NCI-H345 treated with DMSO at 0.1 percent for 48 hours (cell line): ENCODE measurements around the gene G3BP1.
"Not testable (repeated sequence)": the region's sequence is repeated elsewhere in the genome, so short reads cannot be mapped to it uniquely, and the experiment has no call there.

Source experiments
- DNase-seq: peaks from one replicate; lab custom pipeline; 2025; ENCODE audit not compliant: unreplicated experiment; lab: John Stamatoyannopoulos, UW

The G3BP1 gene

GRCh38 chr5:151771259-151772028 lies at the start of gene G3BP1:
TSS of gene G3BP1 (plus strand) at chr5:151771954. CDS start at chr5:151786621, 14,667 bp downstream.
- peak; percentile 100 for DNase-seq

- DNase-seq = no peak
Observed at GRCh38 chr5:151722546-151722945, 49.2 kb upstream of the G3BP1 start.

GRCh38 chr5:151724360-151724759 lies 47.4 kb upstream of the G3BP1 start:
- DNase-seq = no peak

- DNase-seq = not testable (repeated sequence)
Observed at GRCh38 chr5:151729597-151729996, 42.2 kb upstream of the G3BP1 start.

- DNase-seq = no peak
Observed at GRCh38 chr5:151730381-151730780, 41.4 kb upstream of the G3BP1 start.

GRCh38 chr5:151733358-151734063 lies 38.2 kb upstream of the G3BP1 start:
- no peak for DNase-seq

- DNase-seq = no peak
Observed at GRCh38 chr5:151734064-151734408, 37.7 kb upstream of the G3BP1 start.

- no peak for DNase-seq
Observed at GRCh38 chr5:151735646-151736045, 36.1 kb upstream of the G3BP1 start.

GRCh38 chr5:151737431-151737830 lies 34.3 kb upstream of the G3BP1 start:
- DNase-seq = no peak

GRCh38 chr5:151738125-151738848 lies 33.5 kb upstream of the G3BP1 start:
- no peak for DNase-seq

- DNase-seq = no peak
Observed at GRCh38 chr5:151739395-151739794, 32.4 kb upstream of the G3BP1 start.

- no peak for DNase-seq
Observed at GRCh38 chr5:151739939-151740335, 31.8 kb upstream of the G3BP1 start.

- DNase-seq = peak; percentile 61
Observed at GRCh38 chr5:151740336-151740942, 31.3 kb upstream of the G3BP1 start.

GRCh38 chr5:151740958-151741373 lies 30.8 kb upstream of the G3BP1 start:
- DNase-seq = no peak

GRCh38 chr5:151741678-151742423 lies 29.9 kb upstream of the G3BP1 start:
- no peak for DNase-seq

GRCh38 chr5:151742870-151743294 lies 28.9 kb upstream of the G3BP1 start:
- DNase-seq = peak; percentile 17

GRCh38 chr5:151743530-151743929 lies 28.2 kb upstream of the G3BP1 start:
- DNase-seq = no peak

GRCh38 chr5:151745071-151745705 lies 26.6 kb upstream of the G3BP1 start:
- no peak for DNase-seq

- no peak for DNase-seq
Observed at GRCh38 chr5:151750121-151750520, 21.6 kb upstream of the G3BP1 start.

GRCh38 chr5:151751091-151751490 lies 20.7 kb upstream of the G3BP1 start:
- no peak for DNase-seq
